Measurements from ENCODE around the gene GALNTL6.
"Not testable (repeated sequence)": the region's sequence is repeated elsewhere in the genome, so short reads cannot be mapped to it uniquely, and the experiment has no call there.

GALNTL6 gene

GRCh38 chr4:173002830-173003561 is 1189.8 kb downstream of the GALNTL6 start:
- DNase-seq, result no peak

GRCh38 chr4:173005912-173006633 is 1192.9 kb downstream of the GALNTL6 start:
- DNase-seq, result no peak

- no peak for DNase-seq
Measured at GRCh38 chr4:173008436-173008835, 1195.2 kb downstream of the GALNTL6 start.

GRCh38 chr4:173009129-173009823 is 1196.1 kb downstream of the GALNTL6 start:
- DNase-seq, result no peak

GRCh38 chr4:173012608-173013007 is 1199.4 kb downstream of the GALNTL6 start:
- DNase-seq, result no peak

- peak; percentile 1 for DNase-seq
Measured at GRCh38 chr4:173013232-173013930, 1200.2 kb downstream of the GALNTL6 start.

GRCh38 chr4:173014113-173014558 is 1200.9 kb downstream of the GALNTL6 start:
- DNase-seq, result peak; percentile 3

GRCh38 chr4:173014836-173015235 is 1201.6 kb downstream of the GALNTL6 start:
- DNase-seq, result no peak

GRCh38 chr4:173017802-173018201 is 1204.6 kb downstream of the GALNTL6 start:
- no peak for DNase-seq

GRCh38 chr4:173018446-173018845 is 1205.2 kb downstream of the GALNTL6 start:
- DNase-seq, result no peak

- DNase-seq, result no peak
Measured at GRCh38 chr4:173019664-173020063, 1206.5 kb downstream of the GALNTL6 start.

- not testable (repeated sequence) for DNase-seq
Measured at GRCh38 chr4:173021746-173022573, 1208.8 kb downstream of the GALNTL6 start.

- DNase-seq, result no peak
Measured at GRCh38 chr4:173024203-173024602, 1211.0 kb downstream of the GALNTL6 start.

GRCh38 chr4:173025131-173025530 is 1211.9 kb downstream of the GALNTL6 start:
- no peak for DNase-seq

- DNase-seq, result no peak
Measured at GRCh38 chr4:173037242-173037641, 1224.0 kb downstream of the GALNTL6 start.

- no peak for DNase-seq
Measured at GRCh38 chr4:173038192-173038896, 1225.1 kb downstream of the GALNTL6 start.

- peak; percentile 35 for DNase-seq
Measured at GRCh38 chr4:173039617-173040577, 1226.7 kb downstream of the GALNTL6 start.

- DNase-seq, result no peak
Measured at GRCh38 chr4:173041482-173041881, 1228.3 kb downstream of the GALNTL6 start.

GRCh38 chr4:173042139-173042538 is 1228.9 kb downstream of the GALNTL6 start:
- not testable (repeated sequence) for DNase-seq

- no peak for DNase-seq
Measured at GRCh38 chr4:173044340-173044739, 1231.1 kb downstream of the GALNTL6 start.
